Prostate gland (tissue), 2 donors: Measurements from ENCODE around the gene SGSH. TPM values are rescaled to one million over a fixed set of nuclear protein-coding genes. Genes with fewer than 3 reads are reported as not detected.

Experiments used
- DNase-seq: peaks from one replicate; pipeline ENCODE4 v3.0.0-alpha.2; 2019; ENCODE audit warnings: low spot score
- H3K27ac ChIP-seq, 2 donors: fragments of 200-600 bp; sonication (generic); 2 replicates each; pipeline ENCODE4 v1.5.1; 2017 to 2019
- H3K27me3 ChIP-seq: fragments of 200-600 bp; sonication (generic); replicated peaks from 2 replicates; pipeline ENCODE4 v1.5.1; 2019; ENCODE audit not compliant: insufficient read depth
- H3K36me3 ChIP-seq, 2 donors: fragments of 200-600 bp; sonication (generic); 1 replicate in 1 of 2; 2 replicates in 1 of 2; pipeline versions ENCODE4 v1.5.1 to v1.8.1; 2017 to 2019
- H3K4me1 ChIP-seq: fragments of 200-600 bp; sonication (generic); replicated peaks from 2 replicates; pipeline ENCODE4 v1.5.1; 2019
- H3K4me3 ChIP-seq, 2 donors: fragments of 200-600 bp; sonication (generic); 2 replicates each; pipeline ENCODE4 v1.5.1; 2017 to 2019
- H3K9me3 ChIP-seq: fragments of 200-600 bp; sonication (generic); 2 replicates; pipeline ENCODE4 v1.5.1; 2017
- POLR2A ChIP-seq: fragments of 450-650 bp; IDR thresholded peaks from one replicate; pipeline ENCODE4 v1.6.1; 2016; ENCODE audit warnings: antibody characterized with exemption, mild to moderate bottlenecking
- POLR2AphosphoS5 ChIP-seq: sonication (generic); formaldehyde crosslinking; IDR thresholded peaks from one replicate; pipeline ENCODE4 v1.6.1; 2017; ENCODE audit warnings: antibody characterized with exemption
- WGBS: methylation state at CpG from one replicate; pipeline ENCODE4 v1.1.5; 2018; 5-methylcytosine and 5-hydroxymethylcytosine counted together
- intact Hi-C: fragments of 100-400 bp; cut with DNase I; formaldehyde crosslinking; loops from one replicate; pipeline ENCODE4 v1.14.2; 2022
- total RNA-seq, 2 donors: library from RNA; depleted of rRNA; stranded (reverse); fragments of >200 nt; gene quantifications; one replicate each; pipeline ENCODE4 v1.1.0, GENCODE V29; 2016
- TF ChIP-seq, protein P1 (sequence below), 4 experiments: fragments of 200-600 bp in 2 of 4; fragments of 450-650 bp in 2 of 4; sonication (generic) in 2 of 4; IDR thresholded peaks; 1 replicate in 3 of 4; 2 replicates in 1 of 4; pipeline ENCODE4 v1.5.1; 2016 to 2019; ENCODE audit warnings: antibody characterized with exemption in 4 of 4, mild to moderate bottlenecking in 2 of 4, moderate library complexity in 2 of 4

The SGSH gene
- total RNA-seq, 2 donors from 2014 or later, result 41.2 to 95.7 TPM

DNA sequence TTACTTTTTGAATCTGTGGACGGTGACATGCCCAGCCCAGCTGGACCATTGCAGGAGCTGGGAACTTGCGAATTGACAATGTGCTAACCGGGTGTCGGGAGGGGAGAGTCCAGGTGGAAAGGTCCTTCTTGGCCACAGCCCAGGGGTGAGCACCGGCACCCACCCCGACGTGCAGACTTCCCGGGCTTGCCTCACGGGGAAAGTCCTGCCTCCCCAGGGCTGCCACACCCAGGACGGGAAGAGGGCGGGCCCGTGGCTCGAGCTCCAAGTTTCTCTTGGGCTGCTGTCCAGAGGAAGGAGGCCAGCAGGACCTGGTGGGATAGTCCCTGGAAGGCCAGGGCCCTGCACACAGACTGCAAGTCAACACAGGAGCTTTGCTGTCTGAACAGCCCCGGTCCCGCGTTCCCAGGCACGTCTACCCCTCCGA lies 32.6 kb downstream of the SGSH start:
- TF ChIP-seq, protein P1, sequence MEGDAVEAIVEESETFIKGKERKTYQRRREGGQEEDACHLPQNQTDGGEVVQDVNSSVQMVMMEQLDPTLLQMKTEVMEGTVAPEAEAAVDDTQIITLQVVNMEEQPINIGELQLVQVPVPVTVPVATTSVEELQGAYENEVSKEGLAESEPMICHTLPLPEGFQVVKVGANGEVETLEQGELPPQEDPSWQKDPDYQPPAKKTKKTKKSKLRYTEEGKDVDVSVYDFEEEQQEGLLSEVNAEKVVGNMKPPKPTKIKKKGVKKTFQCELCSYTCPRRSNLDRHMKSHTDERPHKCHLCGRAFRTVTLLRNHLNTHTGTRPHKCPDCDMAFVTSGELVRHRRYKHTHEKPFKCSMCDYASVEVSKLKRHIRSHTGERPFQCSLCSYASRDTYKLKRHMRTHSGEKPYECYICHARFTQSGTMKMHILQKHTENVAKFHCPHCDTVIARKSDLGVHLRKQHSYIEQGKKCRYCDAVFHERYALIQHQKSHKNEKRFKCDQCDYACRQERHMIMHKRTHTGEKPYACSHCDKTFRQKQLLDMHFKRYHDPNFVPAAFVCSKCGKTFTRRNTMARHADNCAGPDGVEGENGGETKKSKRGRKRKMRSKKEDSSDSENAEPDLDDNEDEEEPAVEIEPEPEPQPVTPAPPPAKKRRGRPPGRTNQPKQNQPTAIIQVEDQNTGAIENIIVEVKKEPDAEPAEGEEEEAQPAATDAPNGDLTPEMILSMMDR (IDR thresholded peaks at IDR 0.05), result peak in 1 of 4 experiments; percentile 4
- TF ChIP-seq POLR2A, result no peak
- peak; percentile 84 for TF ChIP-seq POLR2AphosphoS5
- H3K4me1 ChIP-seq, result peaks cover 8% of the 10 kb centered on the region
- peak; percentile 82 for DNase-seq
- no peaks in the 10 kb centered on the region for H3K36me3 ChIP-seq
- H3K27me3 ChIP-seq, result no peaks in the 10 kb centered on the region
- no peaks in the 10 kb centered on the region for H3K9me3 ChIP-seq
- 25% methylated on average over 18 of the region's 18 CpGs for WGBS
- intact Hi-C loops, result no loop called here
- H3K27ac ChIP-seq, result peak overlapping the region; percentile 1 to 68
- H3K4me3 ChIP-seq, result no peak overlapping the region

DNA sequence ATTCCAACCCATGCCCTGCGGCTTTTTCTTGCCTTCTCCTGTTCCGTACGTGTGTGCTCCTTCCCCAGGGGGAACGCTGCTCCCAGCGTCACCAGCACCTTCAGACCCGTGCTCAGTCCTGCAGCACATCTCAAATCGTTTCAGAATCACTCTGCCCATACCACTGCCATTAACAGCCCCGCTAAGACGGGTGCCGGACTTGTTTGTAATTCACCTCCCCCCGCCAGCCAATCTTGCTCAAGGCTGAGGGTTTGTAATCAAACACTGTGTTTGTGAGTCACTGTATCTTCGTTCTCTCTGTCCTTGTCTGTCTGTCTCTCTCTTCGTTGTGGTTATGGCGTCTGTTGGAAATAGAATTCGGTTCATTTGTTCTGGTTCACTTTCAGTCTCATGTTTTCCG lies 33.0 kb downstream of the SGSH start:
- peak; percentile 28 for DNase-seq
- 73% methylated on average over 16 of the region's 16 CpGs for WGBS
- Histone ChIP-seq H3K9me3 (no peaks in the 10 kb centered on the region), H3K36me3 (no peaks in the 10 kb centered on the region), H3K27ac (peak overlapping the region; percentile 1 to 68), H3K4me1 (peaks cover 8% of the 10 kb centered on the region), H3K27me3 (no peaks in the 10 kb centered on the region), H3K4me3 (no peak overlapping the region)
- intact Hi-C loops, result no loop called here
- TF ChIP-seq POLR2A (no peak), POLR2AphosphoS5 (no peak)
- TF ChIP-seq, protein P1 (IDR thresholded peaks at IDR 0.05), result no peak

DNA sequence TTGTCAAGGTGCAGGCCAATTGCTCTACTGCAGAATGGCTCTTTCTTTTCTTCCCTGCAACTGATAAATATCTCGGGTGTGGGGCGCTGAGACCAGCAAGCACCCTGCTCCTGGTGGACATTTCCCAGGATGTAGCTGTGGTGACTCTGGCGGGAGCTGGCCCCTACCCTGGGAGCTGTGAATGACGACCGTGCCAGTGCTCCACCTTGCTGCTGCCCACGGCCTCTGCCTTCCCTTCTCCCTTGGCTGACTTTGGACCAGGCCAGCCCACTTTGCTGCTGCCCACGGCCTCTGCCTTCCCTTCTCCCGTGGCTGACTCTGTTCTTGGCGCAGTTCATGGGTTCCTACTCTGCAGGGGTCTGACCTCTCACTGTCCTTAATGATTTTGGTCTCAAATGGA lies 34.2 kb downstream of the SGSH start:
- WGBS, result 89% methylated on average over 9 of the region's 9 CpGs
- Histone ChIP-seq H3K4me1 (peaks cover 4% of the 10 kb centered on the region), H3K27me3 (no peaks in the 10 kb centered on the region), H3K9me3 (no peaks in the 10 kb centered on the region), H3K27ac (no peak overlapping the region), H3K4me3 (no peak overlapping the region), H3K36me3 (no peaks in the 10 kb centered on the region)
- TF ChIP-seq, protein P1 (IDR thresholded peaks at IDR 0.05), result no peak
- TF ChIP-seq POLR2A, result no peak
- no peak for TF ChIP-seq POLR2AphosphoS5
- intact Hi-C loops, result no loop called here
- no peak for DNase-seq

DNA sequence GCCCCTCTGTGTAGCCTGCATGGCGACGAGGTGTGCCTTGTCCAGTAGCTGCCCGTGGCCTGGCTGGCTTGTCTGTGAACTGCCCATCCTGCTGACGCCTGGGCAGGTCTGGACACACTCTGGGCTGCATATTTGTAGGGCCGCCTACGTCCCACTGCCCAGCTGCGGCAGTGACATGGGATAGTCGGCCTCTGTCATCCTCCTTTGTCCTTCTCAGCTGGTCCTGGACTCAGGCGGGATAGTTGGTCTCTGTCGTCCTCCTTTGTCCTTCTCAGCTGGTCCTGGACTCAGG lies 35.8 kb downstream of the SGSH start:
- no peak for DNase-seq
- H3K36me3 ChIP-seq, result no peaks in the 10 kb centered on the region
- H3K9me3 ChIP-seq, result no peaks in the 10 kb centered on the region
- H3K27ac ChIP-seq, result no peak overlapping the region
- no peak for TF ChIP-seq POLR2A
- TF ChIP-seq POLR2AphosphoS5, result no peak
- TF ChIP-seq, protein P1 (IDR thresholded peaks at IDR 0.05), result no peak
- no peaks in the 10 kb centered on the region for H3K27me3 ChIP-seq
- H3K4me1 ChIP-seq, result peaks cover 4% of the 10 kb centered on the region
- no peak overlapping the region for H3K4me3 ChIP-seq
- intact Hi-C loops, result no loop called here
- WGBS, result 83% methylated on average over 10 of the region's 10 CpGs

DNA sequence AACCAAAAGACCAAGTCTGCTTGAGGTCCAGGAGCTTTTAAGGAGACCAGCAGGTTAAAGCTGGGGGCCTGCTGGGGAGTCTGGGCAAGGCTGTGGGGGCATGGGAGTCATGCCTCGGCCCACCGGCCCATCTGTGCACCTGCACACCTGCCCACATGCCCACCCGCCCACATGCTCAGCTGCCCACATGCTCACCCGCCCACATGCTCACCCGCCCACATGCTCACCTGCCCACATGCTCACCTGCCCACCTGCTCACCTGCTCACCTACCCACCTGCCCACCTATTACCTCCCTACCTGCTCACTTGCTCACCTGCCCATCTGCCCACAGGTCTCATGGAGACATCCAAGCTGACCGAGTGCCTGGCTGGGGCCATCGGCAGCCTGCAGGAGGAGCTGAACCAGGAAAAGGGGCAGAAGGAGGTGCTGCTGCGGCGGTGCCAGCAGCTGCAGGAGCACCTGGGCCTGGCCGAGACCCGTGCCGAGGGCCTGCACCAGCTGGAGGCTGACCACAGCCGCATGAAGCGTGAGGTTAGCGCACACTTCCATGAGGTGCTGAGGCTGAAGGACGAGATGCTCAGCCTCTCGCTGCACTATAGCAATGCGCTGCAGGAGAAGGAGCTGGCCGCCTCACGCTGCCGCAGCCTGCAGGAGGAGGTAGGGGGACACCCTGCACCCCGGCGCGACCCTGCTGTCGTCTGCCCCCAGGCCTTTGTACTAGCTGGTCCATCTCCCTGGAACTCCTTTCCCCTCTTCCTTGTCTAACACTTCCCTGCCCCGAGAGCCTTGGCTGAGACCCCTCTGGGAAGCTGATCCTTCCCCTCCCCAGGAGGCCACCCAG lies 36.3 kb downstream of the SGSH start:
- intact Hi-C loops, result no loop called here
- Histone ChIP-seq H3K4me1 (peaks cover 4% of the 10 kb centered on the region), H3K27ac (no peak overlapping the region), H3K4me3 (no peak overlapping the region), H3K9me3 (no peaks in the 10 kb centered on the region), H3K36me3 (no peaks in the 10 kb centered on the region), H3K27me3 (no peaks in the 10 kb centered on the region)
- TF ChIP-seq POLR2A, result no peak
- no peak for TF ChIP-seq POLR2AphosphoS5
- TF ChIP-seq, protein P1 (IDR thresholded peaks at IDR 0.05), result no peak
- 80% methylated on average over 26 of the region's 26 CpGs for WGBS
- DNase-seq, result no peak
